Loucy (cell line): ENCODE measurements around the gene TMIE.

Source experiments
- H2AFZ ChIP-seq: fragments of 200-600 bp; sonication (generic); 2 replicates; pipeline ENCODE4 v1.6.0; 2016; ENCODE audit warnings: antibody characterized with exemption, mild to moderate bottlenecking, low read length, moderate library complexity
- H3F3A ChIP-seq: fragments of 200-600 bp; 2 replicates; pipeline ENCODE4 v1.6.0; 2016; ENCODE audit warnings: antibody characterized with exemption, low read depth, mild to moderate bottlenecking
- H3K27me3 ChIP-seq: fragments of 200-600 bp; sonication (generic); 2 replicates; pipeline ENCODE4 v1.6.1; 2014; ENCODE audit warnings: low read length, mild to moderate bottlenecking; ENCODE audit not compliant: insufficient read depth, poor library complexity, severe bottlenecking
- H3K36me3 ChIP-seq: fragments of 200-600 bp; sonication (generic); 2 replicates; pipeline ENCODE4 v1.6.1; 2016; ENCODE audit warnings: low read length; ENCODE audit not compliant: insufficient read depth
- H3K4me1 ChIP-seq: fragments of 200-600 bp; sonication (generic); 2 replicates; pipeline ENCODE4 v1.5.1; 2014; ENCODE audit warnings: low read length, mild to moderate bottlenecking; ENCODE audit not compliant: insufficient read depth, poor library complexity, severe bottlenecking
- H3K4me2 ChIP-seq: fragments of 200-600 bp; sonication (generic); 2 replicates; pipeline ENCODE4 v1.6.0; 2014; ENCODE audit warnings: antibody characterized with exemption, low read length, low read depth, mild to moderate bottlenecking; ENCODE audit not compliant: poor library complexity, severe bottlenecking
- H3K4me3 ChIP-seq: fragments of 200-600 bp; sonication (generic); 2 replicates; pipeline ENCODE4 v1.5.1; 2014; ENCODE audit warnings: low read length, mild to moderate bottlenecking, mixed read lengths; ENCODE audit not compliant: poor library complexity, severe bottlenecking
- H3K79me2 ChIP-seq: fragments of 200-600 bp; sonication (generic); 2 replicates; pipeline ENCODE4 v1.6.1; 2014; ENCODE audit warnings: low read length; ENCODE audit not compliant: insufficient read depth
- H3K9ac ChIP-seq: fragments of 200-600 bp; sonication (generic); 2 replicates; pipeline ENCODE4 v1.6.0; 2014; ENCODE audit warnings: mild to moderate bottlenecking, low read depth, low read length, moderate library complexity; ENCODE audit not compliant: poor library complexity, severe bottlenecking
- H3K9me2 ChIP-seq: fragments of 200-600 bp; sonication (generic); replicated peaks from 2 replicates; pipeline ENCODE4 v1.6.1; 2016; ENCODE audit warnings: low read depth, low read length, mixed read lengths
- H3K9me3 ChIP-seq: fragments of 200-600 bp; sonication (generic); 2 replicates; pipeline ENCODE4 v1.6.1; 2014; ENCODE audit warnings: mild to moderate bottlenecking, antibody characterized with exemption, low read length, low read depth; ENCODE audit not compliant: insufficient read depth
- H4K20me1 ChIP-seq: fragments of 200-600 bp; sonication (generic); 2 replicates; pipeline ENCODE4 v1.6.0; 2014; ENCODE audit warnings: antibody characterized with exemption, low read length, mild to moderate bottlenecking; ENCODE audit not compliant: insufficient read depth, poor library complexity, severe bottlenecking
- CTCF ChIP-seq: fragments of 200-600 bp; sonication (generic); conservative IDR thresholded peaks from 2 replicates; pipeline ENCODE4 v1.5.1; 2014; ENCODE audit warnings: mild to moderate bottlenecking, antibody characterized with exemption, low read length
- EZH2phosphoT487 ChIP-seq: fragments of 200-600 bp; IDR thresholded peaks from 2 replicates; pipeline ENCODE4 v1.6.1; 2018; ENCODE audit warnings: antibody characterized with exemption, mild to moderate bottlenecking, moderate library complexity, borderline replicate concordance

Gene TMIE

GRCh38 chr3:46674031-46674845 lies 27.0 kb upstream of the TMIE start:
- H2AFZ ChIP-seq = no peak overlapping the region
- no peaks in the 10 kb centered on the region for H3K9me2 ChIP-seq
- no peaks in the 10 kb centered on the region for H4K20me1 ChIP-seq
- H3K4me1 ChIP-seq = no peaks in the 10 kb centered on the region
- no peaks in the 10 kb centered on the region for H3K27me3 ChIP-seq
- H3K79me2 ChIP-seq = no peaks in the 10 kb centered on the region
- H3K4me3 ChIP-seq = no peak overlapping the region
- no peaks in the 10 kb centered on the region for H3K36me3 ChIP-seq
- H3K9ac ChIP-seq = no peak overlapping the region
- H3K4me2 ChIP-seq = no peak overlapping the region
- no peaks in the 10 kb centered on the region for H3F3A ChIP-seq
- TF ChIP-seq CTCF = peak; percentile 54
- no peak for TF ChIP-seq EZH2phosphoT487
- no peaks in the 10 kb centered on the region for H3K9me3 ChIP-seq

- Histone ChIP-seq H3K9ac (no peak overlapping the region), H3K4me1 (no peaks in the 10 kb centered on the region), H3K9me3 (no peaks in the 10 kb centered on the region), H3K4me3 (no peak overlapping the region), H2AFZ (no peak overlapping the region), H3K4me2 (no peak overlapping the region), H3F3A (no peaks in the 10 kb centered on the region), H3K36me3 (no peaks in the 10 kb centered on the region), H3K27me3 (no peaks in the 10 kb centered on the region), H3K79me2 (no peaks in the 10 kb centered on the region), H3K9me2 (no peaks in the 10 kb centered on the region), H4K20me1 (no peaks in the 10 kb centered on the region)
- no peak for TF ChIP-seq EZH2phosphoT487
These were observed 25.8 kb upstream of the TMIE start for GRCh38 chr3:46675426-46675825.

- Histone ChIP-seq H2AFZ (no peak overlapping the region), H3K4me3 (no peak overlapping the region), H3K9me3 (no peaks in the 10 kb centered on the region), H3K79me2 (no peaks in the 10 kb centered on the region), H4K20me1 (no peaks in the 10 kb centered on the region), H3K4me2 (no peak overlapping the region), H3K27me3 (no peaks in the 10 kb centered on the region), H3K4me1 (no peaks in the 10 kb centered on the region), H3K9ac (no peak overlapping the region), H3F3A (no peaks in the 10 kb centered on the region), H3K36me3 (no peaks in the 10 kb centered on the region), H3K9me2 (no peaks in the 10 kb centered on the region)
- TF ChIP-seq CTCF (no peak), EZH2phosphoT487 (no peak)
These were observed 25.2 kb upstream of the TMIE start for GRCh38 chr3:46675843-46676567.
